Vagina (tissue), 2 donors: ENCODE data around the gene AZGP1. TPM values are rescaled to one million over a fixed set of nuclear protein-coding genes. Genes with fewer than 3 reads are reported as not detected.
A peak's percentile ranks its signal among the peaks of the same experiment; 100 is the strongest.

ENCODE experiments used
- DNase-seq, 2 donors: peaks; one replicate each; pipeline ENCODE4 v3.0.0-alpha.2; 2017; ENCODE audit errors: extremely low spot score in 2 of 2
- H3K27ac ChIP-seq: fragments of 200-600 bp; sonication (generic); one replicate; pipeline ENCODE4 v1.5.1; 2019
- H3K27me3 ChIP-seq: fragments of 200-600 bp; sonication (generic); one replicate; pipeline ENCODE4 v1.5.1; 2019
- H3K36me3 ChIP-seq, 2 donors: fragments of 200-600 bp; sonication (generic); one replicate each; pipeline ENCODE4 v1.5.1; 2017 to 2019
- H3K4me1 ChIP-seq: fragments of 200-600 bp; sonication (generic); one replicate; pipeline ENCODE4 v1.5.1; 2019
- H3K4me3 ChIP-seq, 2 donors: fragments of 200-600 bp; sonication (generic); 1 replicate in 1 of 2; 2 replicates in 1 of 2; pipeline ENCODE4 v1.5.1; 2016 to 2019
- H3K9me3 ChIP-seq: fragments of 200-600 bp; sonication (generic); one replicate; pipeline ENCODE4 v1.5.1; 2019
- POLR2A ChIP-seq, 2 donors: fragments of 450-650 bp; IDR thresholded peaks; one replicate each; pipeline ENCODE4 v1.6.1; 2017; ENCODE audit warnings: antibody characterized with exemption in 2 of 2, mild to moderate bottlenecking in 2 of 2, moderate library complexity in 2 of 2
- POLR2AphosphoS5 ChIP-seq, 2 donors: sonication (generic); formaldehyde crosslinking; IDR thresholded peaks; one replicate each; pipeline ENCODE4 v1.9.0; 2017; ENCODE audit warnings: antibody characterized with exemption in 2 of 2, mild to moderate bottlenecking in 2 of 2, low read depth in 1 of 2; ENCODE audit not compliant: insufficient read depth in 1 of 2
- intact Hi-C: fragments of 100-400 bp; cut with DNase I; formaldehyde crosslinking; loops from one replicate; pipeline ENCODE4 v1.15.1; 2023
- total RNA-seq: library from RNA; depleted of rRNA; stranded (reverse); fragments of >200 nt; gene quantifications from one replicate; pipeline ENCODE4 v1.2.3, GENCODE V29; 2016
- TF ChIP-seq, protein P1 (sequence below), 3 experiments: fragments of 450-650 bp in 2 of 3; fragments of 200-600 bp in 1 of 3; sonication (generic) in 1 of 3; IDR thresholded peaks; one replicate each; pipeline ENCODE4 v1.5.1; 2017 to 2019; ENCODE audit warnings: antibody characterized with exemption in 3 of 3, mild to moderate bottlenecking in 2 of 3, moderate library complexity in 2 of 3

The AZGP1 gene
- total RNA-seq, 1 donor from 2014 or later = 2.7 TPM

- DNase-seq = no peak
- H3K4me3 ChIP-seq = no peak overlapping the region
- intact Hi-C loops = no loop called here
- no peak overlapping the region for H3K27ac ChIP-seq
- no peaks in the 10 kb centered on the region for H3K4me1 ChIP-seq
- H3K36me3 ChIP-seq = no peaks in the 10 kb centered on the region
- no peaks in the 10 kb centered on the region for H3K9me3 ChIP-seq
- TF ChIP-seq POLR2AphosphoS5 (IDR thresholded peaks at IDR 0.05; ENCODE audit: insufficient read depth in 1 of 2, low read depth in 1 of 2) (peak in 1 of 2 donors; percentile 53), POLR2A (IDR thresholded peaks at IDR 0.05) (no peak)
- TF ChIP-seq, protein P1, sequence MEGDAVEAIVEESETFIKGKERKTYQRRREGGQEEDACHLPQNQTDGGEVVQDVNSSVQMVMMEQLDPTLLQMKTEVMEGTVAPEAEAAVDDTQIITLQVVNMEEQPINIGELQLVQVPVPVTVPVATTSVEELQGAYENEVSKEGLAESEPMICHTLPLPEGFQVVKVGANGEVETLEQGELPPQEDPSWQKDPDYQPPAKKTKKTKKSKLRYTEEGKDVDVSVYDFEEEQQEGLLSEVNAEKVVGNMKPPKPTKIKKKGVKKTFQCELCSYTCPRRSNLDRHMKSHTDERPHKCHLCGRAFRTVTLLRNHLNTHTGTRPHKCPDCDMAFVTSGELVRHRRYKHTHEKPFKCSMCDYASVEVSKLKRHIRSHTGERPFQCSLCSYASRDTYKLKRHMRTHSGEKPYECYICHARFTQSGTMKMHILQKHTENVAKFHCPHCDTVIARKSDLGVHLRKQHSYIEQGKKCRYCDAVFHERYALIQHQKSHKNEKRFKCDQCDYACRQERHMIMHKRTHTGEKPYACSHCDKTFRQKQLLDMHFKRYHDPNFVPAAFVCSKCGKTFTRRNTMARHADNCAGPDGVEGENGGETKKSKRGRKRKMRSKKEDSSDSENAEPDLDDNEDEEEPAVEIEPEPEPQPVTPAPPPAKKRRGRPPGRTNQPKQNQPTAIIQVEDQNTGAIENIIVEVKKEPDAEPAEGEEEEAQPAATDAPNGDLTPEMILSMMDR (IDR thresholded peaks at IDR 0.05) = no peak
- no peaks in the 10 kb centered on the region for H3K27me3 ChIP-seq
These were observed 32.7 kb upstream of the AZGP1 start for GRCh38 chr7:100008525-100008924.

GRCh38 chr7:100007887-100008286, 32.1 kb upstream of the AZGP1 start:
- Histone ChIP-seq H3K27ac (no peak overlapping the region), H3K36me3 (no peaks in the 10 kb centered on the region), H3K27me3 (no peaks in the 10 kb centered on the region), H3K4me1 (no peaks in the 10 kb centered on the region), H3K9me3 (no peaks in the 10 kb centered on the region), H3K4me3 (no peak overlapping the region)
- intact Hi-C loops = no loop called here
- DNase-seq = no peak
- no peak for TF ChIP-seq POLR2A (IDR thresholded peaks at IDR 0.05)
- TF ChIP-seq, protein P1 (IDR thresholded peaks at IDR 0.05) = no peak
- no peak for TF ChIP-seq POLR2AphosphoS5 (IDR thresholded peaks at IDR 0.05; ENCODE audit: insufficient read depth in 1 of 2, low read depth in 1 of 2)

DNA sequence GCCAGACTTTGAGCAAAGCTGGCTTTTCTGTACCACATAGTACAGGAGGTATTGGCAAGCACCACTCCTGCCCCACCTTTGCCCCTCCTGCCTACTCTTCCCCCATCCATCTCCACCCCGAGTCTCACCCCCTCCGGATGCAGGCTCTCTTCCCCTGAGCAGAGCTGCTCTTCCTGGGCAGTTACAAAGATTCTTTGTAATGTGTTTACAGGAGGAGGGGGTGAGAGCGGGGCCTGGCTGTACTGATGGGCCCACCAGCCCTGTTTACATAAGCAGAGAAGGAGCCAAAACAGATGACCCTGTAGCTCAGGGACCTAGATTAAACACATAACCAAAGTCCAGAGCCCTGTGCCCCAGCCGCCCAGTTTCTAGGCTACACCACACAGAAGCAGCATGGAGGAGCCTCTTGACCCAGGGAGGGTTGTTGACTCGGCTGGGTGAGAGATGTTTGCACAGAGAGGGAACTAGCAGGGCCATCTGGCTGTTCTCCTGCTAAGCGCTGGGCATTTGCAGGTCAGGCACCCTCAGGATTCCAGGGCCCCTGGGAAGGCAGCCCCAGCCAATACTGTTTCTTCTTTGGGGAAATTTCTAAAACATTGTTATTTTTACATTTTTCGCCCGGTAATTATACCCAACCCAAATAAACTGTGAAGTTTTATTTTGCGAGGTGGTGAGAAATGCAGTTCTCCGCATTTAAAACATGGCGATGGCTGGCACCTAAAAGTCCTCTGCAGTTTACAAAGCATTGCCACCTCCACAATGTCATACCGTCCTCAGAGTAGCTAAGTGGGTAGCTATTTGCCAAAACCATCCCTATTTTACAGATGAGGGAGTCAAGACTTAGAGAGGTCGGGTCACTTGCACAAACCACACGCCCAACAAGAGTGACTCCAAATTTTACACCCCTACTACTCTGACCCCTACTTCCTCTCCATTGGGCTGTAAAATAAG, 28.2 kb upstream of the AZGP1 start:
- DNase-seq = no peak
- no peaks in the 10 kb centered on the region for H3K4me1 ChIP-seq
- intact Hi-C loops = no loop called here
- H3K4me3 ChIP-seq = no peak overlapping the region
- no peaks in the 10 kb centered on the region for H3K27me3 ChIP-seq
- no peaks in the 10 kb centered on the region for H3K9me3 ChIP-seq
- TF ChIP-seq, protein P1 (IDR thresholded peaks at IDR 0.05) = no peak
- TF ChIP-seq POLR2A (IDR thresholded peaks at IDR 0.05) (no peak), POLR2AphosphoS5 (IDR thresholded peaks at IDR 0.05; ENCODE audit: insufficient read depth in 1 of 2, low read depth in 1 of 2) (no peak)
- H3K27ac ChIP-seq = no peak overlapping the region
- no peaks in the 10 kb centered on the region for H3K36me3 ChIP-seq

DNA sequence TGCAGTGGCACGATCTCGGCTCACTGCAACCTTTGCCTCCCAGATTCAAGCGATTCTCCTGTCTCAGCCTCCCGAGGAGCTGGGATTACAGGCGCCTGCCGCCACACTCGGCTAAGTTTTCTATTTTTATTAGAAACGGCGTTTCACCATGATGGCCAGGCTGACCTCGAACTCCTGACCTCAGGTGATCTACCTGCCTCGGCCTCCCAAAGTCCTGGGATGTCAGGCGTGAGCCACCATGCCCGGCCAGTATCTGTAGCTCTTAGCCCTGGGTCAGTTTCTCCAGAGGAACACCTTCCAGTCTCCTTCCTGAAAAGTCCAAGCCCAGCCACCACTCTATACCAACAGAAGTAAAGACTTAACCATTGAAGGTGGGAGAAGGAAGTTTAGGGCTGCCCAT, 24.4 kb upstream of the AZGP1 start:
- no peak overlapping the region for H3K4me3 ChIP-seq
- TF ChIP-seq POLR2A (IDR thresholded peaks at IDR 0.05) = no peak
- TF ChIP-seq, protein P1 (IDR thresholded peaks at IDR 0.05) = no peak
- TF ChIP-seq POLR2AphosphoS5 (IDR thresholded peaks at IDR 0.05; ENCODE audit: insufficient read depth in 1 of 2, low read depth in 1 of 2) = no peak
- H3K4me1 ChIP-seq = peaks cover 10% of the 10 kb centered on the region
- H3K9me3 ChIP-seq = no peaks in the 10 kb centered on the region
- no peaks in the 10 kb centered on the region for H3K36me3 ChIP-seq
- no peaks in the 10 kb centered on the region for H3K27me3 ChIP-seq
- intact Hi-C loops = no loop called here
- H3K27ac ChIP-seq = no peak overlapping the region
- DNase-seq = no peak
